HEK293 (cell line): Measurements from ENCODE around the gene MYH14.

Source experiments
- SCRT2 ChIP-seq: fragments of 450-650 bp; formaldehyde crosslinking; IDR thresholded peaks from 2 replicates; pipeline ENCODE4 v1.5.1; 2016; ENCODE audit warnings: missing biosample characterization, missing genetic modification characterization
- TCF7L2 ChIP-seq: IDR thresholded peaks from 2 replicates; pipeline ENCODE4 v1.6.1; 2011; ENCODE audit warnings: low read depth, mild to moderate bottlenecking, inconsistent platforms, low read length, moderate library complexity, borderline replicate concordance
- ZNF248 ChIP-seq: fragments of 450-650 bp; formaldehyde crosslinking; IDR thresholded peaks from 2 replicates; pipeline ENCODE4 v1.5.1; 2017; ENCODE audit warnings: missing biosample characterization, missing genetic modification characterization
- ZNF266 ChIP-seq: fragments of 450-650 bp; formaldehyde crosslinking; IDR thresholded peaks from 2 replicates; pipeline ENCODE4 v1.5.1; 2016; ENCODE audit warnings: missing biosample characterization, missing genetic modification characterization, low read depth
- ZNF518A ChIP-seq: fragments of 450-650 bp; formaldehyde crosslinking; conservative IDR thresholded peaks from 2 replicates; pipeline ENCODE4 v1.5.1; 2016; ENCODE audit warnings: low read depth, missing biosample characterization, missing genetic modification characterization
- ZNF677 ChIP-seq: fragments of 450-650 bp; IDR thresholded peaks from 2 replicates; pipeline ENCODE4 v1.5.0; 2018; ENCODE audit warnings: missing biosample characterization, mild to moderate bottlenecking, missing genetic modification characterization, moderate library complexity
- ZNF707 ChIP-seq: fragments of 450-650 bp; formaldehyde crosslinking; IDR thresholded peaks from 2 replicates; pipeline ENCODE4 v1.5.1; 2016; ENCODE audit warnings: missing biosample characterization, missing genetic modification characterization
- TF ChIP-seq, protein P1 (sequence below): fragments of 450-650 bp; formaldehyde crosslinking; IDR thresholded peaks from 2 replicates; pipeline ENCODE4 v1.5.1; 2016; ENCODE audit warnings: missing biosample characterization, missing genetic modification characterization
- TF ChIP-seq, protein P2 (sequence below): fragments of 450-650 bp; formaldehyde crosslinking; IDR thresholded peaks from 2 replicates; pipeline ENCODE4 v1.5.1; 2016; ENCODE audit warnings: missing biosample characterization, missing genetic modification characterization

MYH14 gene

DNA sequence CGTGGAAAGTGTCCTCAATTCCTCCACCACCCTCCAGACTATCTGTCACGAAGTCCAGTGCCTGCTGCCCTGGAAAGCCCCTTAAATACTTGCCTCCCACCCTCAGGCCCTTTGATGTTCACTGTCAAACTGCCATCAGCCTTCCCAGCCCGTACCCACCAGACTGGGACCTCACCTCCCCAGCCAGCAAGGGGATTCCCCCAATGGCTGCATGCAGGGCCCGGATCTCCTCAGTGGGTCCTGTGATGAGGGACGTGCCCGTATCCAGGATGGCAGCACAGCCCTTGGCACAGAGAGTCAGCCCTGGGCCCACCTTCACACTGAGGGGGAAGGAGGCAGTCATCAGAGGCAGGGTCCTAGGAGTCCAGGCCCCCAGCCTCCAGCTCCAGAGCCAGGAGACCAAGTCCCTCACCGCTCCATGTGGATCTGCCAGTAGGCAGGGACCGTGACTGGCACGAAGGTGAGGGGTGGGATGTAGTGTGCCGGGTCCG is 156.0 kb downstream of the MYH14 start (continued):
- TF ChIP-seq, protein P1, sequence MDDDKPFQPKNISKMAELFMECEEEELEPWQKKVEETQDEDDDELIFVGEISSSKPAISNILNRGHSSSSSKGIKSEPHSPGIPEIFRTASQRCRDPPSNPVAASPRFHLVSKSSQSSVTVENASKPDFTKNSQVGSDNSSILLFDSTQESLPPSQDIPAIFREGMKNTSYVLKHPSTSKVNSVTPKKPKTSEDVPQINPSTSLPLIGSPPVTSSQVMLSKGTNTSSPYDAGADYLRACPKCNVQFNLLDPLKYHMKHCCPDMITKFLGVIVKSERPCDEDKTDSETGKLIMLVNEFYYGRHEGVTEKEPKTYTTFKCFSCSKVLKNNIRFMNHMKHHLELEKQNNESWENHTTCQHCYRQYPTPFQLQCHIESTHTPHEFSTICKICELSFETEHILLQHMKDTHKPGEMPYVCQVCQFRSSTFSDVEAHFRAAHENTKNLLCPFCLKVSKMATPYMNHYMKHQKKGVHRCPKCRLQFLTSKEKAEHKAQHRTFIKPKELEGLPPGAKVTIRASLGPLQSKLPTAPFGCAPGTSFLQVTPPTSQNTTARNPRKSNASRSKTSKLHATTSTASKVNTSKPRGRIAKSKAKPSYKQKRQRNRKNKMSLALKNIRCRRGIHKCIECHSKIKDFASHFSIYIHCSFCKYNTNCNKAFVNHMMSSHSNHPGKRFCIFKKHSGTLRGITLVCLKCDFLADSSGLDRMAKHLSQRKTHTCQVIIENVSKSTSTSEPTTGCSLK (tag by site-specific recombination), result no peak
- no peak for TF ChIP-seq ZNF248
- no peak for TF ChIP-seq ZNF677 (tag by site-specific recombination)
- TF ChIP-seq ZNF518A (tag by site-specific recombination), result no peak
- TF ChIP-seq, protein P2, sequence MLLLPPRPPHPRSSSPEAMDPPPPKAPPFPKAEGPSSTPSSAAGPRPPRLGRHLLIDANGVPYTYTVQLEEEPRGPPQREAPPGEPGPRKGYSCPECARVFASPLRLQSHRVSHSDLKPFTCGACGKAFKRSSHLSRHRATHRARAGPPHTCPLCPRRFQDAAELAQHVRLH (tag by site-specific recombination), result no peak
- no peak for TF ChIP-seq SCRT2 (tag by site-specific recombination)
- no peak for TF ChIP-seq TCF7L2
- no peak for TF ChIP-seq ZNF266 (tag by site-specific recombination)
- no peak for TF ChIP-seq ZNF707 (tag by site-specific recombination)
